Fibroblast of lung (primary cell): ENCODE measurements around the gene TCAF1.
"Not testable (repeated sequence)": the region's sequence is repeated elsewhere in the genome, so short reads cannot be mapped to it uniquely, and the experiment has no call there.

Source experiments
- CTCF ChIP-seq, 2 donors: IDR thresholded peaks in 1 of 2; conservative IDR thresholded peaks in 1 of 2; 1 replicate in 1 of 2; 2 replicates in 1 of 2; pipeline ENCODE4 v1.5.1; 2011 to 2012; ENCODE audit warnings: low read length in 2 of 2, control low read depth in 1 of 2, inconsistent platforms in 1 of 2, low read depth in 1 of 2, mild to moderate bottlenecking in 1 of 2
- EZH2 ChIP-seq: IDR thresholded peaks from 2 replicates; pipeline ENCODE4 v1.5.1; 2012; ENCODE audit warnings: low read length, control low read depth, mild to moderate bottlenecking; ENCODE audit errors: missing control alignments

DNA sequence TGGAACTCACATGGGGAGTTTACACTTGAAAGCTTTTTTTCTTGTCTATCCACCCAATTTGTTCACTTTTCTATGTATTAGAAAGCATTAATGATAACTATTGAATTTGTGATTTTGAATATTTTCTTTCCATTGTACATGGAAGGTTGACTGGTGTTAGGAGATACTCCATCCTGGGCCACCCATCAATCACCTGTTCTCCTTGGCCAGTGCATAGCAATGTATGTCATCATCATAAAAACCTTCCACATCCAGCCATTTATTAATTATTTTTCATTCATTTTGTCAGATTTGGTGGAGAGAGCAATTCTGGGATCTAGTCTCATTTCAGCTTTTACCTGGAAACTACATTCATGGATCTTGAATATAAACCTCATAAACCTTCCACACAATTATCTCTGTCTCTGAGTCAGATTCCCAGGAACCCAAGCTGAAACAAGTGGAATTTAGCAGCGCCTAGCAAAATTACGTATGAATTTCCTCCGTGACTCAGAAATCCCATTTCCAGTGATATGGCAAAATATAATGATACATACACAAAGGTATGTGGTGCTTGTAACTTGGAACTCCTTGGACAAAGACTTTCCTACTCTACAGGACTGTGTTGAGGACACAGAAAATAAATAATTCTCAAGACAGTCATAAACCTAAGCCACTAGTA lies 78.2 kb downstream of the TCAF1 start:
- not testable (repeated sequence) for TF ChIP-seq CTCF (conservative IDR thresholded peaks at IDR 0.05 in 1 of 2, IDR thresholded peaks at IDR 0.05 in 1 of 2; ENCODE audit: low read depth in 1 of 2, low read length in 2 of 2); EZH2
